GM23338 (cell line): ENCODE measurements around the gene ODF2L. TPM values are rescaled to one million over a fixed set of nuclear protein-coding genes. Genes with fewer than 3 reads are reported as not detected.

ENCODE experiments used
- ATAC-seq: fragments of 200-7000 bp; cut with Tn5 transposase; 3 replicates; pipeline ENCODE4 v1.9.1; 2020
- DNase-seq: peaks from one replicate; pipeline ENCODE4 v3.0.0-alpha.2; 2015; ENCODE audit warnings: low spot score
- H2AFZ ChIP-seq: fragments of 200-600 bp; sonication (generic); 2 replicates; pipeline ENCODE4 v1.8.0; 2016; ENCODE audit warnings: antibody characterized with exemption, mild to moderate bottlenecking, moderate library complexity
- H3F3A ChIP-seq: fragments of 200-600 bp; sonication (generic); replicated peaks from 2 replicates; pipeline ENCODE4 v1.8.0; 2017; ENCODE audit warnings: antibody characterized with exemption, mixed run types, low read depth
- H3K27ac ChIP-seq: fragments of 200-600 bp; sonication (generic); 2 replicates; pipeline ENCODE4 v1.6.1; 2016; ENCODE audit warnings: low read depth
- H3K27me3 ChIP-seq: fragments of 200-600 bp; sonication (generic); 2 replicates; pipeline ENCODE4 v1.8.0; 2016; ENCODE audit warnings: mild to moderate bottlenecking, mixed run types, moderate library complexity; ENCODE audit not compliant: insufficient read depth
- H3K36me3 ChIP-seq: fragments of 200-600 bp; sonication (generic); 2 replicates; pipeline ENCODE4 v1.8.0; 2016; ENCODE audit warnings: mild to moderate bottlenecking; ENCODE audit not compliant: insufficient read depth
- H3K4me1 ChIP-seq: fragments of 200-600 bp; sonication (generic); 2 replicates; pipeline ENCODE4 v1.8.0; 2016; ENCODE audit warnings: mild to moderate bottlenecking, moderate library complexity; ENCODE audit not compliant: insufficient read depth
- H3K4me2 ChIP-seq: fragments of 200-600 bp; sonication (generic); 2 replicates; pipeline ENCODE4 v1.7.1; 2017; ENCODE audit warnings: mixed run types
- H3K4me3 ChIP-seq: fragments of 200-600 bp; sonication (generic); 2 replicates; pipeline ENCODE4 v1.6.1; 2016; ENCODE audit warnings: mixed run types
- H3K79me2 ChIP-seq: fragments of 200-600 bp; sonication (generic); replicated peaks from 2 replicates; pipeline ENCODE4 v1.8.0; 2017; ENCODE audit warnings: mild to moderate bottlenecking; ENCODE audit not compliant: insufficient read depth
- H3K9me2 ChIP-seq: fragments of 200-600 bp; sonication (generic); 2 replicates; pipeline ENCODE4 v1.8.0; 2017; ENCODE audit not compliant: insufficient read depth
- H4K20me1 ChIP-seq: fragments of 200-600 bp; sonication (generic); replicated peaks from 2 replicates; pipeline ENCODE4 v1.8.0; 2017; ENCODE audit warnings: mild to moderate bottlenecking; ENCODE audit not compliant: insufficient read depth
- H3K27ac Mint-ChIP-seq: 2 replicates; pipeline ENCODE4 v1.8.0; 2020; ENCODE audit warnings: inconsistent platforms, mild to moderate bottlenecking, moderate library complexity, mixed read lengths
- H3K27me3 Mint-ChIP-seq: 3 replicates; pipeline ENCODE4 v1.8.0; 2022; ENCODE audit warnings: low read depth, mild to moderate bottlenecking, moderate library complexity, mixed read lengths, inconsistent platforms; ENCODE audit not compliant: insufficient read depth, poor library complexity
- H3K36me3 Mint-ChIP-seq: 3 replicates; pipeline ENCODE4 v1.8.0; 2021; ENCODE audit warnings: low read depth, mild to moderate bottlenecking, inconsistent platforms, moderate library complexity, mixed read lengths
- H3K4me1 Mint-ChIP-seq: 3 replicates; pipeline ENCODE4 v1.8.0; 2020; ENCODE audit warnings: mild to moderate bottlenecking, inconsistent platforms, mixed read lengths
- H3K4me3 Mint-ChIP-seq: 3 replicates; pipeline ENCODE4 v1.8.0; 2021; ENCODE audit warnings: moderate library complexity, mild to moderate bottlenecking, inconsistent platforms, mixed read lengths
- H3K9me3 Mint-ChIP-seq: 3 replicates; pipeline ENCODE4 v1.8.0; 2020; ENCODE audit warnings: moderate library complexity, mild to moderate bottlenecking, inconsistent platforms, mixed read lengths
- CREB1 ChIP-seq: fragments of 250-450 bp; sonication (Bioruptor Pico); IDR thresholded peaks from 2 replicates; pipeline ENCODE4 v1.5.0; 2020; ENCODE audit warnings: low read depth, mild to moderate bottlenecking, moderate library complexity
- CTCF ChIP-seq, 2 experiments: fragments of 200-600 bp in 1 of 2; sonication (generic) in 1 of 2; conservative IDR thresholded peaks; 2 replicates each; pipeline versions ENCODE4 v1.5.1 to v1.6.1; 2016 to 2017; ENCODE audit warnings: antibody characterized with exemption in 2 of 2, low read depth in 2 of 2, mild to moderate bottlenecking in 2 of 2, moderate library complexity in 1 of 2
- ETS1 ChIP-seq: IDR thresholded peaks from 2 replicates; pipeline ENCODE4 v1.6.1; 2016; ENCODE audit warnings: antibody characterized with exemption
- EZH2 ChIP-seq: fragments of 200-600 bp; sonication (generic); IDR thresholded peaks from one replicate; pipeline ENCODE4 v1.8.0; 2017; ENCODE audit warnings: antibody characterized with exemption, mild to moderate bottlenecking, low read depth; ENCODE audit not compliant: unreplicated experiment
- EZH2phosphoT487 ChIP-seq: fragments of 200-600 bp; sonication (generic); IDR thresholded peaks from one replicate; pipeline ENCODE4 v1.8.1; 2018; ENCODE audit warnings: antibody characterized with exemption; ENCODE audit not compliant: unreplicated experiment
- JUNB ChIP-seq: IDR thresholded peaks from one replicate; pipeline ENCODE4 v1.6.1; 2016; ENCODE audit warnings: antibody characterized with exemption; ENCODE audit not compliant: unreplicated experiment
- NANOG ChIP-seq: IDR thresholded peaks from 2 replicates; pipeline ENCODE4 v1.6.1; 2016; ENCODE audit warnings: antibody characterized with exemption, borderline replicate concordance
- POLR2AphosphoS5 ChIP-seq: IDR thresholded peaks from 2 replicates; pipeline ENCODE4 v1.6.1; 2016; ENCODE audit warnings: antibody characterized with exemption, low read depth
- REST ChIP-seq: IDR thresholded peaks from one replicate; pipeline ENCODE4 v1.6.1; 2018; ENCODE audit warnings: antibody characterized with exemption; ENCODE audit not compliant: unreplicated experiment
- STAT1 ChIP-seq: IDR thresholded peaks from one replicate; pipeline ENCODE4 v1.6.1; 2016; ENCODE audit warnings: antibody characterized with exemption; ENCODE audit not compliant: unreplicated experiment
- ZNF114 ChIP-seq: fragments of 250-450 bp; sonication (Bioruptor Pico); IDR thresholded peaks from 2 replicates; pipeline ENCODE4 v1.5.0; 2020; ENCODE audit warnings: mild to moderate bottlenecking, moderate library complexity
- ZNF331 ChIP-seq: fragments of 250-450 bp; sonication (Bioruptor Pico); IDR thresholded peaks from 2 replicates; pipeline ENCODE4 v1.5.0; 2020; ENCODE audit warnings: low read depth, mild to moderate bottlenecking, moderate library complexity
- ZNF462 ChIP-seq: fragments of 250-450 bp; sonication (Bioruptor Pico); IDR thresholded peaks from 2 replicates; pipeline ENCODE4 v1.5.0; 2020; ENCODE audit warnings: mild to moderate bottlenecking, moderate library complexity
- polyA plus RNA-seq: library from polyadenylated mRNA; unstranded; fragments of >200 nt; fragmentation: Nextera tagmentation; extraction: Ambion mirVana; gene quantifications from 2 replicates; pipeline ENCODE4 v1.2.1, GENCODE V29; 2016
- total RNA-seq: library from RNA; depleted of rRNA; stranded (reverse); fragments of >200 nt; shearing (Covaris generic); gene quantifications from 2 replicates; pipeline ENCODE4 v1.2.3, GENCODE V29; 2014

ODF2L gene
- total and polyA plus RNA-seq, 2 experiments from 2014 or later: 29.8 to 51.5 TPM

GRCh38 chr1:86352086-86352485, 44.0 kb downstream of the ODF2L start:
- no peak for DNase-seq
- no peak for TF ChIP-seq CREB1
- no peak for TF ChIP-seq STAT1
- TF ChIP-seq ETS1: no peak
- TF ChIP-seq CTCF (conservative IDR thresholded peaks at IDR 0.05; ENCODE audit: low read depth in 2 of 2): no peak
- TF ChIP-seq REST: no peak
- no peak for TF ChIP-seq POLR2AphosphoS5
- TF ChIP-seq ZNF114: no peak
- no peak for TF ChIP-seq EZH2phosphoT487
- TF ChIP-seq JUNB: no peak
- TF ChIP-seq NANOG: no peak
- no peak for TF ChIP-seq EZH2
- no peak for TF ChIP-seq ZNF331 (CRISPR knock-in tag)
- TF ChIP-seq ZNF462: no peak
- H3K4me1 ChIP-seq: no peaks in the 10 kb centered on the region

More at GRCh38 chr1:86352086-86352485, 44.0 kb downstream of the ODF2L start:
- Mint-ChIP-seq H3K27me3 (no peaks in the 10 kb centered on the region), H3K36me3 (peaks cover 23% of the 10 kb centered on the region; the same call in 2 of the 3 replicates), H3K27ac (no peak overlapping the region), H3K4me1 (no peaks in the 10 kb centered on the region), H3K9me3 (0 out of 3 replicates have a peak, but pooled peaks cover 5% of the 10 kb centered on the region), H3K4me3 (no peak overlapping the region)
- H3K4me3 ChIP-seq: no peak overlapping the region
- no peaks in the 10 kb centered on the region for H3K9me2 ChIP-seq
- H3K27me3 ChIP-seq: no peaks in the 10 kb centered on the region
- no peak for ATAC-seq
- no peak overlapping the region for H3K27ac ChIP-seq
- no peaks in the 10 kb centered on the region for H3F3A ChIP-seq
- H3K36me3 ChIP-seq: no peaks in the 10 kb centered on the region
- H2AFZ ChIP-seq: no peak overlapping the region
- no peaks in the 10 kb centered on the region for H3K79me2 ChIP-seq
- no peak overlapping the region for H3K4me2 ChIP-seq
- H4K20me1 ChIP-seq: no peaks in the 10 kb centered on the region
